ENCODE data around the gene INPP1.
"Not testable (repeated sequence)": the region's sequence is repeated elsewhere in the genome, so short reads cannot be mapped to it uniquely, and the experiment has no call there.

The INPP1 gene

GRCh38 chr2:190311893-190312634, 31.3 kb upstream of the INPP1 start:
- H3K4me3 ChIP-seq (ENCODE audit: low read depth, low read length) = no peak overlapping the region
- no peak for TF ChIP-seq CTCF (IDR thresholded peaks at IDR 0.05; ENCODE audit: borderline replicate concordance, insufficient read depth, low read depth, low read length)

- H3K4me3 ChIP-seq (ENCODE audit: low read depth, low read length) = not testable (repeated sequence)
Observed at GRCh38 chr2:190312635-190313025, 30.8 kb upstream of the INPP1 start.

GRCh38 chr2:190313880-190314279, 29.5 kb upstream of the INPP1 start:
- H3K4me3 ChIP-seq (ENCODE audit: low read depth, low read length) = no peak overlapping the region
- TF ChIP-seq CTCF (IDR thresholded peaks at IDR 0.05; ENCODE audit: borderline replicate concordance, insufficient read depth, low read depth, low read length) = no peak

GRCh38 chr2:190315273-190315672, 28.1 kb upstream of the INPP1 start:
- no peak for TF ChIP-seq CTCF (IDR thresholded peaks at IDR 0.05; ENCODE audit: borderline replicate concordance, insufficient read depth, low read depth, low read length)
- no peak overlapping the region for H3K4me3 ChIP-seq (ENCODE audit: low read depth, low read length)

GRCh38 chr2:190318514-190318913, 24.9 kb upstream of the INPP1 start:
- no peak overlapping the region for H3K4me3 ChIP-seq (ENCODE audit: low read depth, low read length)

GRCh38 chr2:190318931-190319554, 24.3 kb upstream of the INPP1 start:
- H3K4me3 ChIP-seq (ENCODE audit: low read depth, low read length) = peak overlapping the region; percentile 59
- TF ChIP-seq CTCF (IDR thresholded peaks at IDR 0.05; ENCODE audit: borderline replicate concordance, insufficient read depth, low read depth, low read length) = no peak

More at GRCh38 chr2:190318514-190318913, 24.9 kb upstream of the INPP1 start:
- no peak for TF ChIP-seq CTCF (IDR thresholded peaks at IDR 0.05; ENCODE audit: borderline replicate concordance, insufficient read depth, low read depth, low read length)

- TF ChIP-seq CTCF (IDR thresholded peaks at IDR 0.05; ENCODE audit: borderline replicate concordance, insufficient read depth, low read depth, low read length) = peak; percentile 61; the same call in 1 of the 2 replicates
- peak within 1 kb of the TSS; percentile 59 for H3K4me3 ChIP-seq (ENCODE audit: low read depth, low read length)
Observed at GRCh38 chr2:190319555-190320498, 23.6 kb upstream of the INPP1 start, which contains the start of gene HIBCH. Gene HIBCH (minus strand): TSS chr2:190319826. CDS start chr2:190319750, 76 bp downstream.

Measured in GM12875 (cell line).